Stimulated activated CD4-positive, alpha-beta T cell treated with anti-CD3 and anti-CD28 coated beads, TNF-alpha, amount 100 ng/mL, for 48 hours (primary cell): Measurements from ENCODE around the gene TEX48.

Source experiments
- DNase-seq, 3 donors: peaks; one replicate each; pipeline ENCODE4 v3.0.0-alpha.2; 2020; ENCODE audit warnings: low read depth in 3 of 3

TEX48 gene

DNA sequence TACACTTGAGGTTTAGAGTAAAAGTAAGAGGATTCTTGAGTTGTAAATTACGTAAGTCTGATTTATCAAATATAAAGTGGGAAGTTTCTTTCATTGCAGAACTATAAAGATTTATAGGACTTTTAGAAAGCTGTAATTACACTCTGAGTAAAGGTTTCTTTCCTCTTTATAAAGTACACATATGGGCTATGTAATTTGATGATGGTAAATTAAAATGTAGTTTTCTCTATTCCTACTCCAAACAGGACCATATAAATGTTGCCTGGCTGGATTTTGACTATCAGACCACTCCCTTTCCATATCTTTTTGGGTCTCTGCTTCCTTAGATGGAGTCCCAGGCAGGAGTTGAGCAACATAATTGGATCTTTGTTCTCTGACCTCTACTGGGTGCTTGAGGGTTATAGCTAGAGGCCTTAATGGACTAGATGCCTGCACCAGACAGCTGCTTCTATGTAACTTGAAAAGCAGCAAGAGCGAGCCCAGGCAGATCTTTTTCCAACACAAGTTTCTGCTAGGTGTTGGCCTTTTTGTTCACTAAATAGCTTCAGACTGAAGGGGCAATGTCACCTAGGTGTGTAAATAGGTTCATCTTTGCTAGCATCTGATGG is 11.4 kb upstream of the TEX48 start:
- no peak for DNase-seq

- no peak for DNase-seq
Measured at GRCh38 chr9:114691956-114692295, 9.9 kb upstream of the TEX48 start.

- DNase-seq, result peak in 2 of 3 donors; percentile 53 to 78
Measured at GRCh38 chr9:114691046-114691955, 9.3 kb upstream of the TEX48 start.

DNA sequence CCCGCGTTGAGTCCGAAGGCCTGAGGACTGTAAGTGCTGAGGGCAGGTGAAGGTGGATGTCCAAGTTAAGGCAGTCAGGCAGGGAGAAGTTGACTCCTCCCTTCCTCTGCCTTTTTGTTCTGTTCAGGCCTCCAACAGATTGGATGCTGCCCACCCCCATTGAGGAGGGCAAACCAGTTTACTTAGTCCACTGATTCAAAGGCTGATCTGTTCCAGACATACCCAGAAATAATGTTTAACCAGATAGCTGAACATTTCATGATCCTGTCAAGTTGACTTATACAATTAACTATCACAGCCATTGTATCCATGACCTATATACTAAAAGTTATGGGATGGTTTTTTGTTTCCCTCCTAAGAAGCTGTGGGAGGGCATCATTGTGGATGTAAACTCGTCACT is 8.3 kb upstream of the TEX48 start:
- no peak for DNase-seq

- DNase-seq, result no peak
Measured at GRCh38 chr9:114689813-114690212, 7.8 kb upstream of the TEX48 start.

- no peak for DNase-seq
Measured at GRCh38 chr9:114688909-114689610, 7.1 kb upstream of the TEX48 start.

DNA sequence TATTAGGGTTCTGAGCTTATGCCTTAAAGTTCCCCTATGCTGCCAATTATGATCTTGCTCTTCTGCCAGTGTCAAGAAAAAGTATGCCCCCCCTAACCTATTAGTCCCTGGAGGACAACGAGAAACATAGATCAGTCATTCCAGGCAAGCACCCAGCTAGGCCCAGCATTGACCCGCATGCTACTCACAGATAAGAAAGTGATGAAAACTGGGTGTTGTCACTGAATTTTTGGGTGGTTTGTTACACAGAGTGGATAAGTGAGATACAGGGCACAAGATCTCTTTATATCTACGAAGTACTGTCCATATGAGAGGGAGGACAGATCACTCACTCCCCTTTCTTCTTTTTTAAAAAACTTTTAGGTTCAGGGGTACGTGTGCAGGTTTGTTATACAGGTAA is 6.4 kb upstream of the TEX48 start:
- DNase-seq, result no peak

- no peak for DNase-seq
Measured at GRCh38 chr9:114687034-114687433, 5.0 kb upstream of the TEX48 start.

GRCh38 chr9:114685951-114686350 is 4.0 kb upstream of the TEX48 start:
- no peak for DNase-seq

- DNase-seq, result no peak
Measured at GRCh38 chr9:114684036-114684435, 2.0 kb upstream of the TEX48 start.

DNA sequence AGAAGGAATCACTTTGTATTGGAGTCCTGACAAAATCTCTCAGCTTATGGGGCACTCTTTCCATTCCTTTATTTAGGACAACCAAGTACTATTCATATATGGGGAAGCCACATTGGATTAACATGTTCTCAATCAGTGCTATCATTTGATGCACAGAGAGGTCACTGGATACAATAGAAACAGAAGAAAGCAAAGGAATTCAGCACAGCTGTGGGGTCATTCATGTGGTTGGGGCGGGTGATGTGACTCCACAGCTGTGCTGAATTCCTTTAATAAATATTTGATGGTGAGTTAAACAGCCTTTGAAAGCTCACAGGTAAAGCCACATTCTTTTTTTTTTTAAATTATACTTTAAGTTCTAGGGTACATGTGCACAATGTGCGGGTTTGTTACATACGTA is 854 bp upstream of the TEX48 start:
- no peak for DNase-seq

DNA sequence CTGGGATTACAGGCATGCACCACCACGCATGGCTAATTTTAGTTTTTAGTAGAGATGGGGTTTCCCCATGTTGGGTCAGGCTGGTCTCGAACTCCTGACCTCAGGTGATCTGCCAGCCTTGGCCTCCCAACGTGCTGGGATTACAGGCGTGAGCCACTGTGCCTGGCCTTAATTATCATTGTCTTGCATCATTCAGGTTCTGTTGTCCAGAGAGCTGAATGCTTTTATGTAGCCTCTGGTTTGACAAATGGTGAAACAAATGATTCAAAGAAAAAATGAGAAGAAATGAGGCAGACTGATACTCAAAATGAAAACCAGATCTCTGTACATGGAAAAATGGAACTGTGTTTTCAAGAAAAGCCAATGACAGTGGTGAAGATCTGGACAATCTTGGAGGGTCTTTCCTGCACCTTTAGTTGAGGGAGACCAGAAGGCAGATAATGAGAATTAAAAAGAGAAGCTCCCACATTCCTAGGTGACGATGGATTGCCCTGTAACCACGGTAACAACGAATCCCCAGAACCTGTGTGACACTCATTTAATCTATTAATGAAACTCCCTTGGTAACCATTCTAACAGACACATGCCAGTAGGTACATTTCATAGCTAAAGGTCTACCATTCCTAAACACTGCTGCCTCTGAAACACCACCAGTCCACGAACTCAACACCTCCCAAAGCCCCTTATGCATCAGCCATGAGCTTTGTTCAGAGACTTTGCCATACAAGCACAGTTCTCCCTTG is 1.6 kb downstream of the TEX48 start:
- DNase-seq, result no peak

- no peak for DNase-seq
Measured at GRCh38 chr9:114678795-114679194, 3.2 kb downstream of the TEX48 start.

- DNase-seq, result no peak
Measured at GRCh38 chr9:114678130-114678529, 3.9 kb downstream of the TEX48 start.

DNA sequence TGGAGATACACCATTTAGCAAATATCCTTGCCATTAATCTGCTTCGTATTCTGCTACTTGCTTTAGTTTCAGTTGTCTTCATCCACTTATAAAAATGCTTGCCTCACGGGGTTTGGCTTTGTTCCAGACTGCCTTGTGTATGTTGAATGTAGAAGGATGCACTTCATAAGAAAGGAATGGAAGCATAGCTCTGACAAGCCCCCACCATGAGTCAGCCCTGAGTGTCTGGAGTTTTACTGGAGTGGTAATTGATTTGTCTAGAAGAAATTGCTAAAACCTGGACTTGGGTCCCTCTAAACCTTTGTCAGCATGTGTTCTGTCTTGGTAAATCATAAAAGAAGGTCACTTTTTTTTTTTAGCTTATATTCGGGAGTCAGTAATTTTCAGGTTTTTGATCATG is 4.6 kb downstream of the TEX48 start:
- no peak for DNase-seq

GRCh38 chr9:114676901-114677300 is 5.1 kb downstream of the TEX48 start:
- no peak for DNase-seq

GRCh38 chr9:114674798-114675540 is 7.0 kb downstream of the TEX48 start:
- no peak for DNase-seq

GRCh38 chr9:114674076-114674797 is 7.8 kb downstream of the TEX48 start:
- DNase-seq, result no peak

DNA sequence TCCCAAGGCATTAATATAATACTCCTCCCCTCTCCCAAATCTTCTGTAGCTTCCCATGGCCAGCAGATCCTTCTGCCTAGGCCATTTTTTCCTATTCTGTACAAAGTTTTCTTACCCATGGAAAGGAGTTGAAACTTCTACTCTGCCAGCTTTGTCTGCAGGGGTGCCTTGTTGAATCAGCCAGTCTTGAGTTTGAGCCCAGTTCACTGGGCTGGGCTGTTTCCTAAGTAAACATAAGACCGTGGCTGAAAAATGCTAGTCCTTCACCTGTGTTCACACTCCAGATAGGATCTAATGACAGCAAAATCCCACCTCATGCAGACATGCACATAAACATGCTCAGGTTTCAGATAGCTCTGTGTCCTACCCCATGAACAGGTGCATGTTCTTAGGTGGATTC is 10.4 kb downstream of the TEX48 start:
- no peak for DNase-seq

DNA sequence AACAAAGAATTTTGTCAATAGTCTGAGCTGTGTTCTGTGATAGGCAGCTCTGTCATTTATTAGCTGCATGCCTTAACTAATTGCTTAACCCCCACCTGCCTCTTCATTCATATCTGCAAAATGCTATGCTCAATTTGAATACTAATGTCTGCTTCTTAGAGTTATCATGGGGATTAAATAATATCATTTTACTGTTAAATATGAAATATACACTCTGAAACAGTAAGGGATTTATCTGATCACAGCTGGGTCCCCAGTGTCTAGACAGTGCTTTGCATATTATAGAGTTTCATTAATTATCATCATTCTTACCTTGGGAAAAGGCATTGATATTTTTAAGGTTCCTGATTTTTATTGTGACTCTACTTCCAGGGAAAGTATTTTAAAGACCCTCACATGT is 12.0 kb downstream of the TEX48 start:
- no peak for DNase-seq

GRCh38 chr9:114668146-114668545 is 13.8 kb downstream of the TEX48 start:
- DNase-seq, result no peak
